Peyer's patch (tissue), 4 donors: ENCODE measurements around the gene CD44.

Experiments
- CTCF ChIP-seq, 6 experiments: fragments of 450-650 bp in 4 of 6; fragments of 200-600 bp in 2 of 6; sonication (generic) in 1 of 6; IDR thresholded peaks; one replicate each; pipeline ENCODE4 v1.5.1; 2017 to 2019; ENCODE audit warnings: antibody characterized with exemption in 6 of 6, mild to moderate bottlenecking in 3 of 6, moderate library complexity in 1 of 6
- POLR2A ChIP-seq, 2 donors: fragments of 450-650 bp; IDR thresholded peaks; one replicate each; pipeline ENCODE4 v1.5.1; 2017; ENCODE audit warnings: antibody characterized with exemption in 2 of 2, mild to moderate bottlenecking in 2 of 2, moderate library complexity in 2 of 2

GRCh38 chr11:35190804-35191348 is 51.9 kb downstream of the CD44 start:
- TF ChIP-seq CTCF (IDR thresholded peaks at IDR 0.05) (no peak), POLR2A (IDR thresholded peaks at IDR 0.05) (no peak)
